HFF-Myc (cell line): ENCODE results near the gene MUC21.
"Not testable (repeated sequence)": the region's sequence is repeated elsewhere in the genome, so short reads cannot be mapped to it uniquely, and the experiment has no call there.

Experiments used
- DNase-seq: peaks from one replicate; pipeline ENCODE4 v3.0.0-alpha.2; 2011; ENCODE audit warnings: low read depth; ENCODE audit errors: extremely low read depth
- H3K4me3 ChIP-seq: replicated peaks from 2 replicates; pipeline ENCODE4 v1.5.1; 2011; ENCODE audit warnings: low read depth, mild to moderate bottlenecking, control low read depth, low read length
- TF ChIP-seq, protein P1 (sequence below): IDR thresholded peaks from 2 replicates; pipeline ENCODE4 v1.5.1; 2012; ENCODE audit warnings: mild to moderate bottlenecking, low read depth, low read length, control low read depth; ENCODE audit errors: missing control alignments

MUC21 gene

DNA sequence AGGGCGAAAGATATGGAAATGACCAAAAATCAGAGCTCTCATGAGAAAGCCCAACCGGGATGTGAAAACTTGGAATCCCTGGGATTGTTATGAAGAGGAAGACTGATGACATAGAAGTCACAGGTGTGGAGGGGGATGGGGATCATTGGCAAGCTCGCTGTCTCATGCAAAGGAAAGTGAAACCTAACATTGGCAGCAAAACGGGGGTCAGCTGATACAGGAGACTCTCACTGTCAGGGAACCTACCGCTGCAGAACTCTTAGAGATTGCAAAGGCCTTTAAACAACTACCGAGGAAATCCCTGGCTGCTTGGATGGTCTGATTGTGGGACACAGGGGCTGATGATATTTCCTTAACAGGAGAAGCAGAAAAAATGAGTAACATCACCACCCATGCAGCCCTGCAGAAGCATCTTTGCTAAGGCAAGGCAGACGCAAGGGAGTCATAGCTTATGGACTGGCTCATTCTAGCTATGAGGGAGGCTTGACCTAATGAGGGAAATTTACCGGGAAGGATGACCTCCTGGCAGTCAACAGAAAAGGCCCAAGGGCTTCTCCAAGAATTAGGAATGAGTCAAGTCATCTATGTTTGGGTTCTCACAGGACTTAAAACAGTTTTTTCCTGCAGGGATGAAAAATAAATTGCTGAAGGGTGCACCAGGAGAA is 7.0 kb downstream of the MUC21 start:
- DNase-seq: no peak
- TF ChIP-seq, protein P1, sequence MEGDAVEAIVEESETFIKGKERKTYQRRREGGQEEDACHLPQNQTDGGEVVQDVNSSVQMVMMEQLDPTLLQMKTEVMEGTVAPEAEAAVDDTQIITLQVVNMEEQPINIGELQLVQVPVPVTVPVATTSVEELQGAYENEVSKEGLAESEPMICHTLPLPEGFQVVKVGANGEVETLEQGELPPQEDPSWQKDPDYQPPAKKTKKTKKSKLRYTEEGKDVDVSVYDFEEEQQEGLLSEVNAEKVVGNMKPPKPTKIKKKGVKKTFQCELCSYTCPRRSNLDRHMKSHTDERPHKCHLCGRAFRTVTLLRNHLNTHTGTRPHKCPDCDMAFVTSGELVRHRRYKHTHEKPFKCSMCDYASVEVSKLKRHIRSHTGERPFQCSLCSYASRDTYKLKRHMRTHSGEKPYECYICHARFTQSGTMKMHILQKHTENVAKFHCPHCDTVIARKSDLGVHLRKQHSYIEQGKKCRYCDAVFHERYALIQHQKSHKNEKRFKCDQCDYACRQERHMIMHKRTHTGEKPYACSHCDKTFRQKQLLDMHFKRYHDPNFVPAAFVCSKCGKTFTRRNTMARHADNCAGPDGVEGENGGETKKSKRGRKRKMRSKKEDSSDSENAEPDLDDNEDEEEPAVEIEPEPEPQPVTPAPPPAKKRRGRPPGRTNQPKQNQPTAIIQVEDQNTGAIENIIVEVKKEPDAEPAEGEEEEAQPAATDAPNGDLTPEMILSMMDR: no peak
- H3K4me3 ChIP-seq: no peak overlapping the region

DNA sequence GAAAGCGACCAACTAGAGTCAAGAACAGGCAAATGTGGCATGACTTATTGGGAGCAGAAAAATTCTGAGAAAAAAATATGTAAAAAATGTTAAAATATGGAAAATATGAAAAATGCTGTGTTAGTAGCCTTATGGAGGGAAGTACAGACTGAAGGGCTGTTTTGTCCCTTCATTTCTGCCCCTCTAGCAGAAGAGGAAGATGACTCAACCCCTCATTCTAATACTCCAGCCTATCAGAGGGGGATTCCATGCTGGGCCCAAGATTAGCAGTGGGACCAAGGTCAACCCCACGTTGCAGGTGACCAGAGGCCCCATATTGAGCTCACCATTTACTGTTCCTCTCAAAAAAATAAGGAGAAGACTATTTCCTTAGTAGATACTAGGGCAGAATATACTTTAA is 8.4 kb downstream of the MUC21 start:
- TF ChIP-seq, protein P1: no peak

DNA sequence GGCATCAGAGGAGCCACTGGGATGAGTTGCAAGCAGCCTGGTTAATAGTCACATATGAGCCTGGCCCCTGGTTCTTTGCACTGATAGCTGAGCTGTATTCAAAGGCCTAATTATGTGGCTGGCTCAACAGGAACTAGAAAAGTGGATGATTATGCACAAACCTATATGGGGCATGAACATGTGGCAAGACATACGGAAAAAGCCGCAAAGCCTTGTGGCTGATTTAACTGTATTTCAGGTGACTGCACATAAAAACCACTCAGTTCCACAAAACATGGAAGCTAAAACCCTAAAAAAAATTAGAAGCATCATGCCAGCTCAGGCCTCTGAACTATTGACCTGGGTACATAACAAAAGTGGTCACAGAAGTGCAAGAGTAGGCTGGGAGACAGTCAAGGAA is 13.8 kb downstream of the MUC21 start:
- TF ChIP-seq, protein P1: no peak
- no peak for DNase-seq
- no peak overlapping the region for H3K4me3 ChIP-seq

More for the DNA sequence above, 8.4 kb downstream of the MUC21 start:
- no peak overlapping the region for H3K4me3 ChIP-seq
- DNase-seq: no peak

DNA sequence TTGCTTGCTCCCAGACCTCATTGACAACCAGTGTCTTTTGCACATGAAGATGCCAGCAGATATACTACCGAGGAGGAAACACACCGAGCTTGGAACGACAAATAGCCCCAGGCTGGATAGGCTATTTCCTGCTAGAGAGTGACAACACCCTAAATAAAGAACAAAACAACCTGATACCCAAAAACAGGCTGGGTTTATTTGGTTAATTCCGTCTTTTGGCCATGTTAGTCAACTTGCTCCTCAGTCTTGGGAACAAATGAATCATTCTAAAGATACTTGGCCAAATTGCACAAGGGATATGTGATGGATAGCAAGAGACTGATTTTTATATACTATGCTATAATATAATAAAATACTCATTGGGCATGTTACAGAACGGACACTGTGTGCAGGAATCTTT is 15.3 kb downstream of the MUC21 start:
- no peak for DNase-seq

DNA sequence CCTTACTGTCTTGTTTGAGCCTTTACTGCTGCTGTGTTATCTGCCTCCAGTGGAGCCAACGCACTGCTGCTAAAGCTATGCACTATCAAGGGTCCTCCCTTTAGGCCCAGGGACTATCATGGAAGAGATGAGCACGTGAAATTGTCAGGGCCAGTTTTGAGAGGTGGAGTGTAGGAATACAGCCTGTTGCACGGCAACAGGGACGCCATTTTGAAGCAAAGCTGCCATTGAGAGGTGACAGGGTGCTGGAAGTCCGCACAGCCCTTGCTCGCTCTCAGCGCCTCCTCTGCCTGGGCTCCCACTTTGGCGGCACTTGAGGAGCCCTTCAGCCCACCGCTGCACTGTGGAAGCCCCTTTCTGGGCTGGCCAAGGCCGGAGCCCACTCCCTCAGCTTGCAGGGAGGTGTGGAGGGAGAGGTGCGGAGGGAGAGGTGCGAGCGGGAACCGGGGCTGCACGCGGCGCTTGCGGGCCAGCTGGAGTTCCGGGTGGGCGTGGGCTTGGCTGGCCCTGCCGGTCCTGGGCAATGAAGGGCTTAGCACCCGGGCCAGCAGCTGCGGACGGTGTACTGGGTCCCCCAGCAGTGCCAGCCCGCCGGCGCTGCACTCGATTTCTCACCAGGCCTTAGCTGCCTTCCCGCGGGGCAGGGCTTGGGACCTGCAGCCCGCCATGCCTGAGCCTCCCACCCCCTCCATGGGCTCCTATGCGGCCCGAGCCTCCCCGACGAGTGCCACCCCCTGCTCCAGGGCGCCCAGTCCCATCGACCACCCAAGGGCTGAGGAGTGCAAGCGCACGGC is 16.7 kb downstream of the MUC21 start:
- not testable (repeated sequence) for DNase-seq, H3K4me3 ChIP-seq

More for the DNA sequence above, 15.3 kb downstream of the MUC21 start:
- TF ChIP-seq, protein P1: no peak
- no peak overlapping the region for H3K4me3 ChIP-seq

DNA sequence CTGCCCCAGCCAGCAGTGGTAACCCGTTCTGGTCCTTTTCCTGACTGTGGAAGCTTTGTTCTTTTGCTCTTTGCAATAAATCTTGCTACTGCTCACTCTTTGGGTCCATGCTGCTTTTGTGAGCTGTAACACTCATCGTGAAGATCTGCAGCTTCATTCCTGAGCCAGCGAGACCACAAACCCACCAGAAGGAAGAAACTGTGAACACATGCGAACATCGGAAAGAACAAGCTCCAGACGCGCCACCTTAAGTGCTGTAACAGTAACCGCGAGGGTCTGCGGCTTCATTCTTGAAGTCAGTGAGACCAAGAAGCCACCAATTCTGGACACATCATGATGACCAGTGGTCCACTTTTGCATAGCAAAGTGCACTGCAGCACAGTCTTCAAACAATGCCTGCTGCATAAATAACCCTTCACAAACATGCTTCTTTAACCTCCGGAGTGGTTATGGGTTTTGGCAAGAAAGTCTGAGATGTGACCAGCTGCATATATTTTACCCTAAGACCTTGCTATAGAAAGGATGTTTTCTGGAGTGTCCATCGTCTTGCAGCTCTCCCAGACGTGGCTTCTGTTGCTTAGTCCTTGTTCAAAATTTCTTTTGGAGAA is 17.9 kb downstream of the MUC21 start:
- DNase-seq: no peak
- H3K4me3 ChIP-seq: no peak overlapping the region
- TF ChIP-seq, protein P1: no peak

DNA sequence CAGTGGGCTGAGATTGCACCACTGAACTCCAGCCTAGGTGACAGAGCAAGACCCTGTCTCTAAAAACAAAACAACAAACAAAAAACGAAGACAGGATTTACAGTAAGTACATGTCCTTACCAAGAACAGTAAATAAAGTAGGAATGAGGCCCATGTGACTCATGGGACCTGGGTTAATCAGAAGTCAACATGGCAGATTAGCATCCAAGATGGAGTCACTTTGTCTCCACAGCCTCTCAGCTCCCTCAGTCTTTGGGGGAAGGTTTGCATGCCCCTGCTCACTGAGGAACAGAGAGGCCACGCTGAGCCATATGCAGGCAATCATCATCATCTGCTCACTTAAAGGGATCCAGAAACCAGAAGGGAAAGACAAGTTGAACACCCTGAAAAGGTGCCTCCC is 19.0 kb downstream of the MUC21 start:
- TF ChIP-seq, protein P1: no peak
- no peak for DNase-seq
- no peak overlapping the region for H3K4me3 ChIP-seq
